ENCODE results near the gene SRGN. TPM values are rescaled to one million over a fixed set of nuclear protein-coding genes. Genes with fewer than 3 reads are reported as not detected.

Gene SRGN
- total RNA-seq, 4 donors from 2014 or later = 90.0 to 313 (median 105) TPM

DNA sequence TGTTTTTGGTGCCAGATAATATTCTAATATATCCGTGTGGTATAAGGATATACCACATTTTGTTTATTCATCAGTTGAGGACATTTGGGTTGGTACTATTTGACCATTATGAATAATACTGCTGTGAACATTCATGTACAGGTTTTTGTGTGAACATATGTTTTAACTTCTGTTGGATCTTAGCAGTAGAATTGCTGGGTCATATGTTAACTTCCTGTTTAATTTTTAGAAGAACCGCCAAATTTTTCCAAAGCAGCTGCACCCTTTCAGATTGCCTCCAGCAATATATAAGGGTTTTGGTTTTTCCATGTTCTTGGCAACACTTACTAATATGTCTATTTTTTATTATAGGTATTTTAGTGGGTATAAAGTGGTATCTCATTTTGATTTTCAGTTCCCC lies 58.9 kb downstream of the SRGN start:
- no peaks in the 10 kb centered on the region for H3K27me3 ChIP-seq
- TF ChIP-seq, protein P1, sequence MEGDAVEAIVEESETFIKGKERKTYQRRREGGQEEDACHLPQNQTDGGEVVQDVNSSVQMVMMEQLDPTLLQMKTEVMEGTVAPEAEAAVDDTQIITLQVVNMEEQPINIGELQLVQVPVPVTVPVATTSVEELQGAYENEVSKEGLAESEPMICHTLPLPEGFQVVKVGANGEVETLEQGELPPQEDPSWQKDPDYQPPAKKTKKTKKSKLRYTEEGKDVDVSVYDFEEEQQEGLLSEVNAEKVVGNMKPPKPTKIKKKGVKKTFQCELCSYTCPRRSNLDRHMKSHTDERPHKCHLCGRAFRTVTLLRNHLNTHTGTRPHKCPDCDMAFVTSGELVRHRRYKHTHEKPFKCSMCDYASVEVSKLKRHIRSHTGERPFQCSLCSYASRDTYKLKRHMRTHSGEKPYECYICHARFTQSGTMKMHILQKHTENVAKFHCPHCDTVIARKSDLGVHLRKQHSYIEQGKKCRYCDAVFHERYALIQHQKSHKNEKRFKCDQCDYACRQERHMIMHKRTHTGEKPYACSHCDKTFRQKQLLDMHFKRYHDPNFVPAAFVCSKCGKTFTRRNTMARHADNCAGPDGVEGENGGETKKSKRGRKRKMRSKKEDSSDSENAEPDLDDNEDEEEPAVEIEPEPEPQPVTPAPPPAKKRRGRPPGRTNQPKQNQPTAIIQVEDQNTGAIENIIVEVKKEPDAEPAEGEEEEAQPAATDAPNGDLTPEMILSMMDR (IDR thresholded peaks at IDR 0.05) = no peak
- no peak for TF ChIP-seq POLR2A (IDR thresholded peaks at IDR 0.05)
- no peak for TF ChIP-seq EP300 (IDR thresholded peaks at IDR 0.05)
- 58 to 59% methylated on average over 2 of the region's 2 CpGs for WGBS, 2 donors

DNA sequence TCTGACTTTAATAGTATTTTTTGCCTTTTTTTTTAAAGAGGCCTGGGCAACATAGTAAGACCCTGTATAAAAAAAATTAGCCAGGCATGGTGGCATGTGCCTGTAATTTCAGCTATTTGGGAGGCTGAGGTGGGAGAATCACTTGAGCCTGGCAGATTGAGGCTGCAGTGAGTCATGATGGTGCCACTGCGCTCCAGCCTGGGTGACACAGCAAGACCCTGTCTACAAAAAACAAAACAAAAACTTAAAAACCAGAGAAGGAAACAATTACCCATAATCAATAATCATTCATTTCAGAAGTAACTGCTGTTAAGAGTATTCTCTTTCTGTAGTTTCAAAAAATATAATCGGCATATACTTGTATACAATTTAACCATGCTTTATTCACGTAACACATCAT lies 64.1 kb downstream of the SRGN start:
- no peak for DNase-seq (ENCODE audit: low spot score in 2 of 2)
- peaks cover 0 to 8% (median 0%) of the 10 kb centered on the region in 4 donors for H3K4me1 ChIP-seq
- WGBS, 2 donors = 94 to 97% methylated on average over 3 of the region's 3 CpGs
- H3K27ac ChIP-seq = no peak overlapping the region
- H3K9me3 ChIP-seq = no peaks in the 10 kb centered on the region
- H3K27me3 ChIP-seq = no peaks in the 10 kb centered on the region
- TF ChIP-seq EP300 (IDR thresholded peaks at IDR 0.05) (no peak), POLR2A (IDR thresholded peaks at IDR 0.05) (no peak)
- TF ChIP-seq, protein P1 (IDR thresholded peaks at IDR 0.05) = no peak
- no peak overlapping the region for H3K4me3 ChIP-seq
- H3K36me3 ChIP-seq = no peaks in the 10 kb centered on the region

More for the DNA sequence above, 58.9 kb downstream of the SRGN start:
- Histone ChIP-seq H3K9me3 (no peaks in the 10 kb centered on the region), H3K36me3 (no peaks in the 10 kb centered on the region), H3K27ac (no peak overlapping the region), H3K4me1 (peaks cover 0 to 8% (median 0%) of the 10 kb centered on the region in 4 donors), H3K4me3 (no peak overlapping the region)
- DNase-seq (ENCODE audit: low spot score in 2 of 2) = no peak

DNA sequence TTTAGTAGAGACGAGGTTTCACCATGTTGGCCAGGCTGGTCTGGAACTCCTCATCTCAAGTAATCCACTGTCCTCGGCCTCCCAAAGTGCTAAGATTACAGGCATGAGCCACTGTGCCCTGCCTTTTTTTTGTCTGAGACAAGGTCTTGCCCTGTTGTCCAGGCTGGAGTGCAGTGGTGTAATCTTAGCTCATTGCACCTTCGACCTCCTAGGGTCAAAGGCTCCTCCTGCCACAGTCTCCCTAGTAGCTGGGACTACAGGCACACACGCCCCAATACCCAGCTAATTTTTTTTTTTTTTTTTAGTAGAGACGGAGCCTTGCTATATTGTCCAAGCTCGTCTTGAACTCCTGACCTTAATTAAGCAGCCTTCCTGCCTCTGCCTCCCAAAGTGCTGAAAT lies 65.3 kb downstream of the SRGN start:
- Histone ChIP-seq H3K36me3 (peaks cover 0 to 2% (median 2%) of the 10 kb centered on the region in 3 donors), H3K4me3 (no peak overlapping the region), H3K4me1 (no peaks in the 10 kb centered on the region), H3K9me3 (no peaks in the 10 kb centered on the region), H3K27me3 (no peaks in the 10 kb centered on the region), H3K27ac (no peak overlapping the region)
- WGBS, 2 donors = 75 to 77% methylated on average over 6 of the region's 6 CpGs
- no peak for DNase-seq (ENCODE audit: low spot score in 2 of 2)
- TF ChIP-seq, protein P1 (IDR thresholded peaks at IDR 0.05) = no peak
- TF ChIP-seq EP300 (IDR thresholded peaks at IDR 0.05) = no peak
- TF ChIP-seq POLR2A (IDR thresholded peaks at IDR 0.05) = no peak

Small RNA genes lying within 50 kb of the gene (small RNA-seq; reads per million reads assigned to genes)
- gene RF00017 = not detected

Other genes starting within 250 kb of the SRGN start
- gene DDX50, start 186.8 kb upstream of the SRGN start, total RNA-seq = 10 to 100 TPM; 25.9 to 52.7 (median 38.3) TPM
- 10 to 100 TPM; 39.3 to 49.5 (median 41.1) TPM for gene DDX21, start 131.9 kb upstream of the SRGN start, total RNA-seq
- 10 to 100 TPM; 28.0 to 51.3 (median 43.5) TPM for gene KIFBP, start 99.3 kb upstream of the SRGN start, total RNA-seq
- 10 to 100 TPM; 36.8 to 51.1 (median 39.0) TPM for gene VPS26A, start 36.1 kb downstream of the SRGN start, total RNA-seq
- 10 to 100 TPM; 23.4 to 53.7 (median 34.9) TPM for gene SUPV3L1, start 92.1 kb downstream of the SRGN start, total RNA-seq
- 10 to 100 TPM in 1 of 4 donors, 1 to 10 TPM in 3; 4.8 to 11.1 (median 5.5) TPM for gene HKDC1, start 132.2 kb downstream of the SRGN start, total RNA-seq
- 10 to 100 TPM; 27.3 to 54.0 (median 30.1) TPM for gene HK1, start 190.4 kb downstream of the SRGN start, total RNA-seq

All from tibial nerve (tissue), 4 donors.